Common myeloid progenitor, CD34-positive (primary cell): Measurements from ENCODE around the gene MRPL1.

Experiments used
- CTCF ChIA-PET: fragments of 350-600 bp; sonication (Branson Sonifier 250); formaldehyde crosslinking; loops from one replicate; lab custom pipeline; 2021; ENCODE audit warnings: antibody characterized with exemption; lab: Charles Lee
- POLR2A ChIA-PET: fragments of 350-600 bp; sonication (Branson Sonifier 250); formaldehyde crosslinking; loops from one replicate; lab custom pipeline; 2021; ENCODE audit warnings: antibody characterized with exemption; lab: Charles Lee
- DNase-seq, 3 donors: peaks; one replicate each; pipeline versions ENCODE4 v3.0.0 to v3.0.0-alpha.2; 2013
- H3K27ac ChIP-seq, 2 experiments: 1 replicate in 1 of 2; 2 replicates in 1 of 2; pipeline ENCODE4 v1.7.0; 2013; ENCODE audit warnings: inconsistent platforms in 2 of 2, low read length in 2 of 2, mild to moderate bottlenecking in 2 of 2, low read depth in 1 of 2, moderate library complexity in 1 of 2; ENCODE audit not compliant: severe bottlenecking in 2 of 2, insufficient read depth in 1 of 2, poor library complexity in 1 of 2
- H3K27me3 ChIP-seq, 5 experiments: replicated peaks in 2 of 5; 1 replicate in 3 of 5; 2 replicates in 2 of 5; pipeline versions ENCODE4 v1.6.1 to v1.7.0; 2013; ENCODE audit warnings: low read length in 4 of 5, mild to moderate bottlenecking in 2 of 5, moderate library complexity in 2 of 5, inconsistent platforms in 1 of 5; ENCODE audit not compliant: insufficient read depth in 5 of 5, control insufficient read depth in 4 of 5
- H3K36me3 ChIP-seq, 4 experiments: 1 replicate in 2 of 4; 2 replicates in 2 of 4; pipeline versions ENCODE4 v1.6.1 to v1.7.0; 2013; ENCODE audit warnings: low read length in 3 of 4, control low read depth in 1 of 4, mild to moderate bottlenecking in 1 of 4; ENCODE audit not compliant: control insufficient read depth in 4 of 4, insufficient read depth in 4 of 4
- H3K4me1 ChIP-seq, 4 experiments: 1 replicate in 3 of 4; 2 replicates in 1 of 4; pipeline versions ENCODE4 v1.6.1 to v1.7.1; 2013; ENCODE audit warnings: low read length in 3 of 4, mild to moderate bottlenecking in 3 of 4, control low read depth in 1 of 4, inconsistent platforms in 1 of 4, moderate library complexity in 1 of 4; ENCODE audit not compliant: control insufficient read depth in 4 of 4, insufficient read depth in 4 of 4; ENCODE audit errors: control extremely low read depth in 1 of 4
- H3K4me3 ChIP-seq, 7 experiments: 1 replicate in 4 of 7; 2 replicates in 3 of 7; pipeline versions ENCODE4 v1.5.1 to v1.7.0; 2013; ENCODE audit warnings: mild to moderate bottlenecking in 7 of 7, low read length in 6 of 7, moderate library complexity in 6 of 7, inconsistent platforms in 2 of 7, low read depth in 2 of 7, control low read depth in 1 of 7; ENCODE audit not compliant: insufficient read depth in 4 of 7, control insufficient read depth in 1 of 7; ENCODE audit errors: extremely low read depth in 1 of 7
- H3K9me3 ChIP-seq, 5 experiments: 1 replicate in 4 of 5; 2 replicates in 1 of 5; pipeline versions ENCODE4 v1.6.1 to v1.7.1; 2013; ENCODE audit warnings: low read length in 4 of 5, mild to moderate bottlenecking in 2 of 5, inconsistent platforms in 1 of 5, low read depth in 1 of 5, moderate library complexity in 1 of 5; ENCODE audit not compliant: control insufficient read depth in 4 of 5, insufficient read depth in 2 of 5; ENCODE audit errors: control extremely low read depth in 1 of 5
- WGBS: methylation state at CpG from one replicate; pipeline ENCODE4 v1.1.5; 2013; ENCODE audit not compliant: insufficient coverage; 5-methylcytosine and 5-hydroxymethylcytosine counted together

The MRPL1 gene

GRCh38 chr4:77845929-77846328, 16.7 kb upstream of the MRPL1 start:
- no peaks in the 10 kb centered on the region for H3K9me3 ChIP-seq
- H3K36me3 ChIP-seq = no peaks in the 10 kb centered on the region
- no CpG with 5 or more reads among the region's 3 CpGs for WGBS
- POLR2A ChIA-PET = no interaction called here
- no peak overlapping the region for H3K4me3 ChIP-seq
- H3K4me1 ChIP-seq = no peaks in the 10 kb centered on the region
- H3K27ac ChIP-seq = no peak overlapping the region
- CTCF ChIA-PET = interaction anchor here (2.4 kb wide), 1 partner anchor 10 kb away, joined by 10 read pairs; no protein-coding TSS in a partner anchor
- no peaks in the 10 kb centered on the region for H3K27me3 ChIP-seq
- DNase-seq = no peak

DNA sequence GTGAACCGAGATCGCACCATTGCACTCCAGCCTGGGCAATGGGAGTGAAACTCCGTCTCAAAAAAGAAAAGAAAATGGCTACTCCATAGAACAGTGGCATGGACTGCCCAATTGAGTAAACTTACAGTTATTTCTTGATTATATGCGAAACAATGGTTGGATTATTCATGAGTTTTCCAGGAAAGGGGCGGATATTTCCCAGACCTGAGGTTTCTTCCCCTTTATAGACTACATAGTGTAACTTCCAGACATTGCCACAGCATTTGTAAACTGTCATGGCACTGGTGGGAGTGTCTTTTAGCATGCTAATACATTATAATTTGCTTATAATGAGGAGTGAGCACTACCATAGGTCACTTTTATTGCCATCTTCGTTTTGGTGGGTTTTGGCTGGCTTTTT, 14.1 kb upstream of the MRPL1 start:
- no peaks in the 10 kb centered on the region for H3K9me3 ChIP-seq
- no peaks in the 10 kb centered on the region for H3K27me3 ChIP-seq
- CTCF ChIA-PET = no interaction called here
- no peak overlapping the region for H3K4me3 ChIP-seq
- no peak overlapping the region for H3K27ac ChIP-seq
- 100% methylated on average over 4 of the region's 6 CpGs for WGBS
- POLR2A ChIA-PET = no interaction called here
- no peak for DNase-seq
- H3K36me3 ChIP-seq = no peaks in the 10 kb centered on the region
- H3K4me1 ChIP-seq = peaks cover 5 to 13% (median 11%) of the 10 kb centered on the region in 4 experiments

DNA sequence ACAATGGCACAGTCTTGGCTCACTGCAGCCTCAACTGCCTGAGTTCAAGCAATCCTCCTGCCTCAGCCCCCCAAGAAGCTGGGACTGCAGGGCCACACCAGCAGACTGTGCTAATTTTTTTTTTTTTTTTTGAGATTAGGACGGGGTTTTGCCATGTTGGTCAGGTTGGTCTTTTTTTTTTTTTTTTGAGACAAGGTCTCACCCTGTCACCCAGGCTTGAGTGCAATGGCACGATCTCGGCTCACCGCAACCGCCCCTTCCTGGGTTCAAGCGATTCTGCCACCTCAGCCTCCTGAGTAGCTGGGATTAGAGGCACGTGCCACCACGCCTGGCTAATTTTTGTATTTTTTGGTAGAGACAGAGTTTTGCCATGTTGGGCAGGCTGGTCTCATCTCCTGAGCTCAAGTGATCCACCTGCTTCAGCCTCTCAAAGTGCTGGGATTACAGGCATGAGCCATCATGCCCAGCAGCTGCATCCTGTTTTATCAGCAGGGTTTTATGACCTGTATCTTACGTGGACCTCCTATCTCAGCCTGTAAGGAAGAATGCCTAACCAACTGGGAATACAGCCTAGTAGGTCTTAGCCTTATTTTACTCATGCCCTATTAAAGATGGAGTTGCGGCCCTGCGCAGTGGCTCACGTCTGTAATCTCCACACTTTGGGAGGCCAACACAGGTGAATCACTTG, 13.2 kb upstream of the MRPL1 start:
- 95% methylated on average over 11 of the region's 12 CpGs for WGBS
- no peak overlapping the region for H3K4me3 ChIP-seq
- no peak for DNase-seq
- ChIA-PET POLR2A (interaction anchor here (0.9 kb wide), 1 partner anchor 9 kb away, joined by 3 read pairs; no protein-coding TSS in a partner anchor), CTCF (interaction anchor here (1.1 kb wide), 1 partner anchor 14 kb away, joined by 3 read pairs; no protein-coding TSS in a partner anchor)
- no peaks in the 10 kb centered on the region for H3K9me3 ChIP-seq
- H3K27me3 ChIP-seq = no peaks in the 10 kb centered on the region
- H3K36me3 ChIP-seq = no peaks in the 10 kb centered on the region
- H3K27ac ChIP-seq = no peak overlapping the region
- peaks cover 13 to 22% (median 20%) of the 10 kb centered on the region in 4 experiments for H3K4me1 ChIP-seq

DNA sequence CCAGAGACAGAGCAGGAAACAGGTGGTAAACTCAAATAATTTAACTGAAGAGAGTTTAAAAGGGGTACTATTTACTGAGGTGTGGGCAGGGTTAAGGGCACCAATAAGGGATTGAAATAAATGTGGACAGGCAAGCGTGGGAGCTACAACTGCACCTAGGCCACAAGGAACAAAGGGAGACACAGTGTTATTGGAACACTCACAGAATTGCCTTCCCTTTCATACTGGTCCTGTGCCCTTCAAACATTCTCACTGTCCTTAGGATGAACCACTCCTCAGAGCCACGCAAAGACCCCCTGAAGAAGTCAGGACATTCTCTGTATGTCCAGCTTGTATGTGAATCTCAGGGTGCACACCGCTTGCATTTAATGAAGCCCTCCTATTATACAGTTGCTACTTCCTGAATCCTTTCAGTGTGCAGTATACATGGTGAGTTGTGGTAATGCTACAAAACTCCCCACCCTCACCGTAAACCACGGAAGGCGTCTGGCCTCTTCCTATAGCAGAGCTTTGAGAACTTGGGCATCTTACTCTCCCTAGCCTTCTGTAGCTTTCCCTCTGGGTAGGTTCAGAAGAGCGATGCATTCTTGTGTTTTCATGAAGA, 9.6 kb upstream of the MRPL1 start:
- peak overlapping the region in 1 of 2 experiments; percentile 61 for H3K27ac ChIP-seq
- POLR2A ChIA-PET = interaction anchor here (1.0 to 2.5 kb wide), 3 partner anchors 9 to 35 kb away, joined by 6 to 14 read pairs (median 8); no protein-coding TSS in a partner anchor
- DNase-seq = peak; percentile 85 to 97 (median 96)
- H3K36me3 ChIP-seq = no peaks in the 10 kb centered on the region
- H3K4me3 ChIP-seq = peak overlapping the region in 2 of 7 experiments; percentile 43 to 52
- CTCF ChIA-PET = interaction anchor here (0.8 to 1.9 kb wide), 5 partner anchors 9 to 53 kb away, joined by 3 to 11 read pairs (median 3); partner anchors contain the start of gene MRPL1
- 0% methylated on average over 1 of the region's 7 CpGs for WGBS
- H3K27me3 ChIP-seq = no peaks in the 10 kb centered on the region
- no peaks in the 10 kb centered on the region for H3K9me3 ChIP-seq
- peaks cover 32 to 43% (median 36%) of the 10 kb centered on the region in 4 experiments for H3K4me1 ChIP-seq

DNA sequence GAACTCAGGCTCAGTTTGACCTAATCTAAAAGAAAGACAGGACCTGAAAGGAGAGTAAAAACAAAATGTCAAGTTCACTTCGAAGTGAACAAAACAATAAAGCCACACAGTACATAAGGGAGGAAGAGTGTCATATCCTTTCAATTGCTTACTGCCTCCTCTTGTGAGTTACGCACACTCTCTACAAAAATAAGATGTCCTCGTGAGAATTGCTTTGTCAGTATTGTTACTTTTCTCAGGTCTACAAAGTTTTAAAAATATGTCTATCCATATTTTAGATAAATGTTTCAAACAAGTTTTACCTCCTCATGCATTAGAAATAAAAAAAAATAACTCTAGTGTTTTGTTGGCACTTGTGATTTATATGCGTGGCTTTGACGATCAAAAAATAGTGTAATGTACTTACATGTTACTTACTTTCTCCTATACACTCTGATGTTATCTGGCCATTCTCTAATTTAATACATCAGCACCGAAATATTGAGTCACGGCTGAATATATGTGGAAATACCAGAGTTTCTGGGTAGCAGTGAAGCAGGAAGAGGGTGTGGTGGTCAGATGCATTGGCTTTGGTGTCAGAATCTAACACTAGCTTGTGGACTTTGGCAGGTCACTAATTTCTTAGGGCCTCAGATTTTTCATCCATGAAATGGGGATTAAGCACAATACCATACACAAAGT, 8.1 kb upstream of the MRPL1 start:
- WGBS = no CpG with 5 or more reads among the region's 7 CpGs
- Histone ChIP-seq H3K4me3 (peak overlapping the region in 3 of 7 experiments; percentile 12 to 52 (median 46)), H3K9me3 (no peaks in the 10 kb centered on the region), H3K4me1 (peaks cover 32 to 52% (median 36%) of the 10 kb centered on the region in 4 experiments), H3K27me3 (no peaks in the 10 kb centered on the region), H3K27ac (peak overlapping the region; percentile 37 to 61), H3K36me3 (no peaks in the 10 kb centered on the region)
- ChIA-PET CTCF (interaction anchor here (1.1 to 2.8 kb wide), 4 partner anchors 8 to 37 kb away, joined by 4 to 12 read pairs (median 9); partner anchors contain the start of gene MRPL1), POLR2A (interaction anchor here (2.5 kb wide), 1 partner anchor 34 kb away, joined by 14 read pairs; no protein-coding TSS in a partner anchor)
- DNase-seq = peak; percentile 27 to 83 (median 71)

DNA sequence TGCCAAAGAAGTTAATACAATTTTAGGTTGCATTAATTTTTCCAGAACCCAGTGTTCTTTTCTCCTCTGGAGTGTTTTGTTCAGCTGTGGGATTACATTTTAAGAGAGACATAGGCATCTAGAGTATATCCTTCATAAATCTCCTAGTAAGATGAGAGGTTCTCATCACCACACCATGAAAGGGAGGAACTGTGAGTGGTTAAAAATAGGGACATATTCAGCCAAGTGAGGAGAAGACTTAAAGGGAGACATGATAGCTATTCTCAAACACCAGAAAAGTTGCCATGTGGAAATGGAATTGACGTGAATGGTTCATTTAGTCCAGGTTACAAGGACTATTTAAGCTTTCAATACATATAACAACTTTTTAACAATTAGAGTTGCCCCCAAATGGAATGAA, 6.5 kb upstream of the MRPL1 start:
- POLR2A ChIA-PET = interaction anchor here (1.1 kb wide), 1 partner anchor 36 kb away, joined by 3 read pairs; no protein-coding TSS in a partner anchor
- no peak overlapping the region for H3K27ac ChIP-seq
- CTCF ChIA-PET = interaction anchor here (0.5 to 2.8 kb wide), 5 partner anchors 11 to 472 kb away, joined by 3 to 12 read pairs (median 7); no protein-coding TSS in a partner anchor

More for the DNA sequence above, 6.5 kb upstream of the MRPL1 start:
- no CpG with 5 or more reads among the region's 1 CpG for WGBS
- Histone ChIP-seq H3K27me3 (no peaks in the 10 kb centered on the region), H3K9me3 (no peaks in the 10 kb centered on the region), H3K4me1 (peaks cover 36 to 57% (median 39%) of the 10 kb centered on the region in 4 experiments), H3K36me3 (no peaks in the 10 kb centered on the region), H3K4me3 (no peak overlapping the region)
- no peak for DNase-seq
